Effector memory CD4-positive, alpha-beta T cell (primary cell): ENCODE results near the gene SORCS1.

Experiments used
- DNase-seq, 3 donors: peaks; one replicate each; pipeline ENCODE4 v3.0.0-alpha.2; 2020
- H3K27ac ChIP-seq: 2 replicates; pipeline ENCODE4 v1.7.0; 2013; ENCODE audit warnings: mild to moderate bottlenecking, low read length, moderate library complexity; ENCODE audit not compliant: insufficient read depth, poor library complexity, severe bottlenecking
- H3K27me3 ChIP-seq: replicated peaks from 2 replicates; pipeline ENCODE4 v1.7.0; 2013; ENCODE audit warnings: mild to moderate bottlenecking, low read length; ENCODE audit not compliant: insufficient read depth, control insufficient read depth, poor library complexity, severe bottlenecking
- H3K36me3 ChIP-seq: 2 replicates; pipeline ENCODE4 v1.7.0; 2013; ENCODE audit warnings: mild to moderate bottlenecking, low read length, moderate library complexity; ENCODE audit not compliant: control insufficient read depth, insufficient read depth
- H3K4me1 ChIP-seq: 2 replicates; pipeline ENCODE4 v1.7.0; 2013; ENCODE audit warnings: low read length, mild to moderate bottlenecking; ENCODE audit not compliant: control insufficient read depth, insufficient read depth, poor library complexity, severe bottlenecking
- H3K4me3 ChIP-seq: 2 replicates; pipeline ENCODE4 v1.7.0; 2013; ENCODE audit warnings: low read length, low read depth, mild to moderate bottlenecking; ENCODE audit not compliant: insufficient read depth, poor library complexity, severe bottlenecking
- H3K9me3 ChIP-seq: 2 replicates; pipeline ENCODE4 v1.7.0; 2013; ENCODE audit warnings: mild to moderate bottlenecking, low read length, moderate library complexity; ENCODE audit not compliant: control insufficient read depth

The SORCS1 gene

GRCh38 chr10:106913348-106913747, 251.2 kb downstream of the SORCS1 start:
- Histone ChIP-seq H3K4me1 (no peaks in the 10 kb centered on the region), H3K4me3 (no peak overlapping the region), H3K9me3 (no peaks in the 10 kb centered on the region), H3K36me3 (no peaks in the 10 kb centered on the region), H3K27me3 (no peaks in the 10 kb centered on the region), H3K27ac (no peak overlapping the region)
- DNase-seq = no peak

- Histone ChIP-seq H3K27me3 (no peaks in the 10 kb centered on the region), H3K27ac (no peak overlapping the region), H3K9me3 (no peaks in the 10 kb centered on the region), H3K36me3 (no peaks in the 10 kb centered on the region), H3K4me1 (no peaks in the 10 kb centered on the region), H3K4me3 (no peak overlapping the region)
- no peak for DNase-seq
Observed at GRCh38 chr10:106911096-106911495, 253.4 kb downstream of the SORCS1 start.

DNA sequence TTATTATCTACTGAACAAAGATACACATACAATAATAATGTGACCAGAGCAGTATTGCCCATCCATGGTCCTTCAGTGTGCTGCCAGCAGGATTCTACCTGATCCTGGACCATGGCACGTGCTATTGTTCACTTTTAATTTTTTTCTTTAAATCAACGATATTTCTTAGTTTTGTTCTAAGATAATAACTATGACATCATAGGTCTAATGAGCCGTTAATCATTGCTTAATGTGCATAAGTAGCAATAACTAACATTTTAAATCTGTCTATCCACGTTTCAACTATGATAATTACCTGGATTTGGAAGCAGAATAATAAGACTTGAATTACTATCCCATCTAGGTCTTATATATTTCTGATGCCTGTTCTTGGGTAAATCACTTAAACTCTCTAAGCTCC, 253.8 kb downstream of the SORCS1 start:
- no peaks in the 10 kb centered on the region for H3K9me3 ChIP-seq
- H3K27ac ChIP-seq = no peak overlapping the region
- H3K36me3 ChIP-seq = no peaks in the 10 kb centered on the region
- DNase-seq = no peak
- H3K4me1 ChIP-seq = no peaks in the 10 kb centered on the region
- H3K4me3 ChIP-seq = no peak overlapping the region
- H3K27me3 ChIP-seq = no peaks in the 10 kb centered on the region

DNA sequence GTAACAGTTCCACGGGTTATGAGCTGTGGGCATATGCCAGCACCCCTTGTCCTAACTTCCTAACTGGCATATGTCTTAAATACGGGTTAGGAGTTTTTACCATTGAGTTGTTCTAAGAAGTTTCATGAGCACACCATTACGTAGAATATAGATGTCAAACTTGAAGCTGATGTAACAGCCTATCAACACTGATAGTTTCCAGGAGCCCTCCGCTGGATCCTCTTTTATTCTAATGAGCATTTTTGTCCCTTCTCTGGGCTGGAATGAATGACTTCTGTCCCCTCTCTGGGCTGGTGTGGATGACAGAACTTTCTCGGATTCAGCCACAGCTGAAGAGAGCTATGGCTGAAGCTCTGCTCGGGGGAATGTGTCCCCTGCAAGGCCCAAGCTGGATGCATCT, 256.3 kb downstream of the SORCS1 start:
- no peaks in the 10 kb centered on the region for H3K36me3 ChIP-seq

DNA sequence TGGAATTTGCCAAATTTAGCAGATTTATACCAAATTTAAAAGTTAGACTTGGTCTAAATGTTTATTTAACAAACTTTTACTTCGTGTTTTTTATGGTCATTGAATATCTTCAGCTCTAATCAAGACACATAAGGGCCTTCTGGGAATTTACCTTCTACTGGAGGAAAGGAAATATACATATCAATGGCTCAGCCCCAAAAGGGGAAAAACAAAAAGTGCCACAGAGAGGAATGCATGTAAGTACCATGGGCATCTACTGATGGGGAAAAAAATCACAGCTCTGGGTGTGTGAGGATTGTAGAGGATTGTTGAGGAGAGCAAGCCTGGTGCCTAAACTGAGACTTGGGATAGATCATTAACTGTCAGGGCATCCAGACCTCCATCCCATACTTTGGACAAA, 260.3 kb downstream of the SORCS1 start:
- Histone ChIP-seq H3K27me3 (no peaks in the 10 kb centered on the region), H3K36me3 (no peaks in the 10 kb centered on the region), H3K4me1 (no peaks in the 10 kb centered on the region), H3K9me3 (no peaks in the 10 kb centered on the region), H3K4me3 (no peak overlapping the region), H3K27ac (no peak overlapping the region)
- no peak for DNase-seq

More for the DNA sequence above, 256.3 kb downstream of the SORCS1 start:
- no peak for DNase-seq
- Histone ChIP-seq H3K27me3 (no peaks in the 10 kb centered on the region), H3K9me3 (no peaks in the 10 kb centered on the region), H3K27ac (no peak overlapping the region), H3K4me3 (no peak overlapping the region), H3K4me1 (no peaks in the 10 kb centered on the region)

- H3K27me3 ChIP-seq = no peaks in the 10 kb centered on the region
- H3K27ac ChIP-seq = no peak overlapping the region
- no peak overlapping the region for H3K4me3 ChIP-seq
- no peaks in the 10 kb centered on the region for H3K9me3 ChIP-seq
- no peaks in the 10 kb centered on the region for H3K4me1 ChIP-seq
- DNase-seq = no peak
- no peaks in the 10 kb centered on the region for H3K36me3 ChIP-seq
Observed at GRCh38 chr10:106903180-106903579, 261.3 kb downstream of the SORCS1 start.

DNA sequence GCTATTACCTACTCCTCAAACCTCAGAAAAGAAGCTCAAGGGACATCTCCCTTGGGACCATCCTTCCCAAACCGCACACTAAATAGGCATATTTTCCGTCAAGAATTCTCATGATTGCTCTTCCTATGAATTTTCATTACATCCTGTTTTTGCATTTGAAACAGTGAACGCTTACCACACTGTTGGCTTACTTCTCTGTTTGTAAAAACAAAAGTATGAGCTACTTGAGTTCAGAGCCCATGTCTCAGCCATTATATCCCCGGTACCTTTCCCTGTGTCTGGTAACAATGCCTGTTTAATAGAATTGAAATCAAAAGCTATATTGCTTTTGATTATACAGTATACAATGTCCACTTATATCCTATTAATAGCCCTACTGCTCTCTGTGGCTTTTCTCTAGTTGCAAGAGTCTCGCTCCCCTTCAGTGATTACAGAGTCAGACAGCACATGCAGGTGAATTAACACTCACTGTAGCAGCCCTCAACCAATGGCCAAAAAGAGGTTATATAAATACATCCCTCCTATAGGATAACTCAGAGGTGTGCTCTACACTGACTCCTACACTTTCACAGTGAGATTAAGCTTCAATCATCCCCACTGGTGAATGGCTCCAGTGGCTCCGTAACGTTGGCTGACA, 264.4 kb downstream of the SORCS1 start:
- no peaks in the 10 kb centered on the region for H3K27me3 ChIP-seq
- no peaks in the 10 kb centered on the region for H3K4me1 ChIP-seq
- no peak overlapping the region for H3K27ac ChIP-seq
- H3K9me3 ChIP-seq = no peaks in the 10 kb centered on the region
- no peak overlapping the region for H3K4me3 ChIP-seq
- no peak for DNase-seq
- no peaks in the 10 kb centered on the region for H3K36me3 ChIP-seq

GRCh38 chr10:106898446-106898845, 266.1 kb downstream of the SORCS1 start:
- no peaks in the 10 kb centered on the region for H3K9me3 ChIP-seq

GRCh38 chr10:106897719-106898118, 266.8 kb downstream of the SORCS1 start:
- H3K27ac ChIP-seq = no peak overlapping the region
- no peak overlapping the region for H3K4me3 ChIP-seq
- no peaks in the 10 kb centered on the region for H3K4me1 ChIP-seq
- no peaks in the 10 kb centered on the region for H3K27me3 ChIP-seq
- DNase-seq = no peak
- H3K9me3 ChIP-seq = no peaks in the 10 kb centered on the region
- H3K36me3 ChIP-seq = no peaks in the 10 kb centered on the region

More at GRCh38 chr10:106898446-106898845, 266.1 kb downstream of the SORCS1 start:
- no peaks in the 10 kb centered on the region for H3K36me3 ChIP-seq
- no peak overlapping the region for H3K27ac ChIP-seq
- H3K27me3 ChIP-seq = no peaks in the 10 kb centered on the region
- DNase-seq = no peak
- no peak overlapping the region for H3K4me3 ChIP-seq
- H3K4me1 ChIP-seq = no peaks in the 10 kb centered on the region

DNA sequence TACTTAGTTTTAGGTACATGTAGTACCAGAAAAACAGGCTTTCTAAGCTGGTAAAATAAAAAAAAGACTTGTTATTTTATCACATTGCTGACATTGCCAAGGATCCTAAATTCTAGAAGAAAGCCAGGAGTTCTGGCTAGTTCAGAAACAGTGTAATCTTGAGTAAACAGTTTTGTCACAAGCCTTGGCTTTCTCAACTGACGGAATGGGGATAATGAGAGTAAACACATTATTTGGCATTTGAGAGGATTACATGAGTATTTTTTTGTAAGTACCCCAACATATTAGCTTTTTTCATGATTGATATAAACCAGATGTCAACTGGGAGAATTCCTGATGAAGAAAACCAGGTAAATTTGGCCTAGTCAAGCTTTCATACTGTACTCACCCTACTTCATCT, 269.8 kb downstream of the SORCS1 start:
- Histone ChIP-seq H3K27me3 (no peaks in the 10 kb centered on the region), H3K9me3 (no peaks in the 10 kb centered on the region), H3K36me3 (no peaks in the 10 kb centered on the region), H3K27ac (no peak overlapping the region), H3K4me3 (no peak overlapping the region), H3K4me1 (no peaks in the 10 kb centered on the region)
- no peak for DNase-seq
